ENCODE data around the gene WDR27. TPM values are rescaled to one million over a fixed set of nuclear protein-coding genes. Genes with fewer than 3 reads are reported as not detected.
"Not testable (repeated sequence)": the region's sequence is repeated elsewhere in the genome, so short reads cannot be mapped to it uniquely, and the experiment has no call there.

Gene WDR27
- total RNA-seq, 5 donors from 2014 or later (not counting 1 experiment from before 2014, with no cell fraction given), result 39.7 to 71.5 (median 52.5) TPM

DNA sequence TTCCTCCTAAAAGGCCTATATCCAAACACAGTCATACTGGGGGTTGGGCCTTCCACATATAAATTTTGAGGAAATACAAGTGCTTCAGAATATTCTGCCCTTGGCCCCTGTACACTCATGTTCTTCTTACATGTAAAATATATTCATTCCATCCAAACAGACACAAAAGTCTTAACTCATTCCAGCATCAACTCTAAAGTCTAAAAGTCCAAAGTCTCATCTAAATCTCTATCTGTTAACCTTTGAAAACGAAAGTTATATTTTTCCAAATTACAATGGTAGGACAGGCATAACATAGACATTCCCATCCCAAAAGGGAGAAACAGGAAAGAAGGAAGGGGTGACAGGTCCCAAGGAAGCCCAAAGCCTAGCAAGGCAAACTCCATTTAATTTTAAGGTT is 232.8 kb downstream of the WDR27 start:
- Mint-ChIP-seq H3K27ac (no peak overlapping the region), H3K4me1 (no peaks in the 10 kb centered on the region), H3K9me3 (peaks cover 19 to 52% (median 31%) of the 10 kb centered on the region in 3 donors), H3K27me3 (no peaks in the 10 kb centered on the region), H3K4me3 (no peak overlapping the region), H3K36me3 (peaks cover 24% of the 10 kb centered on the region)
- H3K4me3 ChIP-seq (ENCODE audit: control insufficient read depth in 1 of 2, extremely low read depth in 1 of 2, low read length in 1 of 2), result no peak overlapping the region
- no peak overlapping the region for H3K27ac ChIP-seq (ENCODE audit: low read length)
- no CpG with 5 or more reads among the region's 1 CpG for WGBS (ENCODE audit: insufficient coverage)
- DNase-seq, result no peak
- no peaks in the 10 kb centered on the region for H3K36me3 ChIP-seq (ENCODE audit: control insufficient read depth in 2 of 2, extremely low read depth in 1 of 2, insufficient read depth in 1 of 2, low read length in 1 of 2)
- no peak for ATAC-seq (replicated peaks in 1 of 4)
- CTCF ChIA-PET, result no interaction called here
- H3K27me3 ChIP-seq (replicated peaks in 1 of 2; ENCODE audit: control insufficient read depth in 2 of 2, extremely low read depth in 1 of 2, insufficient read depth in 2 of 2, low read length in 1 of 2), result no peaks in the 10 kb centered on the region
- POLR2A ChIA-PET, result no interaction called here
- H3K4me1 ChIP-seq (ENCODE audit: control insufficient read depth in 1 of 2, extremely low read depth in 1 of 2, insufficient read depth in 2 of 2, low read length in 2 of 2), result no peaks in the 10 kb centered on the region
- H3K9me3 ChIP-seq, result no peaks in the 10 kb centered on the region

DNA sequence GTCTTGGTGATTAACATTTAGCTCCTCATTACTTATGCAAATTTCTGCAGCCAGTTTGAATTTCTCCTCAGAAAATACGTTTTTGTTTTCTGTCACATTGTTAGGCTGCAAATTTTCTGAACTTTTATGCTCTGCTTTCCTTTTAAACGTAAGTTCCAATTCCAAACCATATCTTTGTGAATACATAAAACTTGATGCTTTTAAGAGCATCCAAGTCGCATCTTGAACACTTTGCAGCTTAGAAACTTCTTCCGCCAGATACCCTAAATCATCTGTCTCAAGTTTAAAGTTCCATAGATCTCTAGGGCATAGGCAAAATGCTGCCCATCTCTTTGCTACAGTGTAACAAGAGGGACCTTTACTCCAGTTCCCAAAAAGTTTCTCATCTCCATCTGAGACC is 234.1 kb downstream of the WDR27 start:
- 78% methylated on average over 4 of the region's 4 CpGs for WGBS (ENCODE audit: insufficient coverage)
- H3K27me3 ChIP-seq (replicated peaks in 1 of 2; ENCODE audit: control insufficient read depth in 2 of 2, extremely low read depth in 1 of 2, insufficient read depth in 2 of 2, low read length in 1 of 2); H3K9me3 ChIP-seq; H3K4me3 ChIP-seq (ENCODE audit: control insufficient read depth in 1 of 2, extremely low read depth in 1 of 2, low read length in 1 of 2); DNase-seq; CTCF ChIA-PET; H3K27ac Mint-ChIP-seq; H3K27me3 Mint-ChIP-seq; H3K4me1 ChIP-seq (ENCODE audit: control insufficient read depth in 1 of 2, extremely low read depth in 1 of 2, insufficient read depth in 2 of 2, low read length in 2 of 2); H3K4me1 Mint-ChIP-seq; H3K36me3 ChIP-seq (ENCODE audit: control insufficient read depth in 2 of 2, extremely low read depth in 1 of 2, insufficient read depth in 1 of 2, low read length in 1 of 2); H3K27ac ChIP-seq (ENCODE audit: low read length); ATAC-seq (replicated peaks in 1 of 4); POLR2A ChIA-PET; H3K4me3 Mint-ChIP-seq: not testable (repeated sequence)
- Mint-ChIP-seq H3K36me3 (peaks cover 21% of the 10 kb centered on the region), H3K9me3 (peaks cover 19 to 47% (median 28%) of the 10 kb centered on the region in 3 donors)

DNA sequence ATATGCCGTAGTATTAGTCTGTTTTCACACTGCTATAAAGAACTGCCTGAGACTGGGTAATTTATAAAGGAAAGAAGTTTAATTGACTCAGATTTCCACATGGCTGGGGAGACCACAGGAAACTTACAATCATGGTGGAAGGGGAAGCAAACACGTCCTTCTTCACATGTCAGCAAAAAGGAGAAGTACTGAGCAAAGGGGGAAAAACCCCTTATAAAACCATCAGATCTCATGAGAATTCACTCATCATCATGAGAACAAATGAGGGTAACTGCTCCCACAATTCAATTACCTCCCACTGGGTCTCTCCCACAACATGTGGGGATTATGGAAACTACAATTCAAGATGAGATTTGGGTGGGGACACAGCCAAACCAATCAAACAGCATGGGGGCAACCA is 235.6 kb downstream of the WDR27 start:
- no CpG with 5 or more reads among the region's 2 CpGs for WGBS (ENCODE audit: insufficient coverage)
- H3K36me3 ChIP-seq (ENCODE audit: control insufficient read depth in 2 of 2, extremely low read depth in 1 of 2, insufficient read depth in 1 of 2, low read length in 1 of 2); ATAC-seq (replicated peaks in 1 of 4); H3K4me1 ChIP-seq (ENCODE audit: control insufficient read depth in 1 of 2, extremely low read depth in 1 of 2, insufficient read depth in 2 of 2, low read length in 2 of 2); H3K27me3 ChIP-seq (replicated peaks in 1 of 2; ENCODE audit: control insufficient read depth in 2 of 2, extremely low read depth in 1 of 2, insufficient read depth in 2 of 2, low read length in 1 of 2); H3K27ac ChIP-seq (ENCODE audit: low read length); H3K4me3 Mint-ChIP-seq; H3K27ac Mint-ChIP-seq; H3K27me3 Mint-ChIP-seq; H3K4me1 Mint-ChIP-seq; POLR2A ChIA-PET; CTCF ChIA-PET; DNase-seq; H3K4me3 ChIP-seq (ENCODE audit: control insufficient read depth in 1 of 2, extremely low read depth in 1 of 2, low read length in 1 of 2); H3K9me3 ChIP-seq: not testable (repeated sequence)
- peaks cover 19 to 48% (median 24%) of the 10 kb centered on the region in 3 donors for H3K9me3 Mint-ChIP-seq
- peaks cover 21% of the 10 kb centered on the region for H3K36me3 Mint-ChIP-seq

DNA sequence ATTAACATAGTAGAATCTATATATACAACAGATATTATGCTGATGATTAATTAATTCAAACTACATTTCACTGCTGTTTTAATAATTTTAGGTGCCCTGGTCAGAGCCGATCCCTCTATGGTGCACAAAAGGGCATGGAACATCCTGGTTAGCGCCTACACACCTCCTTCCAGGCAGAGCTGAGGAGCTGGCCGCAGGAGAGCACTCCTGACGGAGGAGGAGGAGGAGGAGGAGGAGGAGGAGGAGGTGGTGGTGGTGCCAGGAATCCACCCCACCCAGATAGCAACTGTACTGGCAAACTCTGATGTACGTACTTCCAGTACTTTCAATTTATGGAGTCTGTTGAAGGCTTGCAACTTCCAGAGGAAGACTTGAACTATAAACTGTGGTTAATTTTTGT is 244.1 kb downstream of the WDR27 start:
- H3K27ac Mint-ChIP-seq, result no peak overlapping the region
- H3K27me3 Mint-ChIP-seq, result no peaks in the 10 kb centered on the region
- ATAC-seq (replicated peaks in 1 of 4) (no peak), DNase-seq (no peak)
- WGBS (ENCODE audit: insufficient coverage), result no CpG with 5 or more reads among the region's 5 CpGs
- no peaks in the 10 kb centered on the region for H3K4me1 Mint-ChIP-seq
- no peak overlapping the region for H3K4me3 Mint-ChIP-seq
- no peaks in the 10 kb centered on the region for H3K27me3 ChIP-seq (replicated peaks in 1 of 2; ENCODE audit: control insufficient read depth in 2 of 2, extremely low read depth in 1 of 2, insufficient read depth in 2 of 2, low read length in 1 of 2)
- CTCF ChIA-PET, result no interaction called here
- peaks cover 0 to 15% (median 4%) of the 10 kb centered on the region in 3 donors for H3K9me3 Mint-ChIP-seq
- no peak overlapping the region for H3K4me3 ChIP-seq (ENCODE audit: control insufficient read depth in 1 of 2, extremely low read depth in 1 of 2, low read length in 1 of 2)
- no peaks in the 10 kb centered on the region for H3K36me3 ChIP-seq (ENCODE audit: control insufficient read depth in 2 of 2, extremely low read depth in 1 of 2, insufficient read depth in 1 of 2, low read length in 1 of 2)
- POLR2A ChIA-PET, result no interaction called here
- H3K27ac ChIP-seq (ENCODE audit: low read length), result no peak overlapping the region
- H3K36me3 Mint-ChIP-seq, result peaks cover 4% of the 10 kb centered on the region
- no peaks in the 10 kb centered on the region for H3K9me3 ChIP-seq
- no peaks in the 10 kb centered on the region for H3K4me1 ChIP-seq (ENCODE audit: control insufficient read depth in 1 of 2, extremely low read depth in 1 of 2, insufficient read depth in 2 of 2, low read length in 2 of 2)

DNA sequence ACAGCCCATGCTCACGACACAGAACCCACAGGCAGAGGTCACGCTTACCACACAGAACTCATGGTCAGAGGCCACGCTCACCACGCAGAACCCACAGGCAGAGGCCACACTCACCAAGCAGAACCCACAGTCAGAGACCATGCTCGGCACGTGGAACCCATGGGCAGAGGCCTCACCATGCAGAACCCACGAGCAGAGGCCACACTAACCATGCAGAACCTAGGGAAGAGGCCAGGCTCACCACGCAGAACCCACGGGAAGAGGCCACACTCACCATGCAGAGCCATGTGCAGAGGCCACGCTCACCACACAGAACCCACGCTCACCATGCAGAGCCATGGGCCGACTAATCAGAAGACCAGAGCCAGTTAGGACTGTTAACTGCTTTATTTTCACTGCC is 245.0 kb downstream of the WDR27 start:
- no peak overlapping the region for H3K4me3 ChIP-seq (ENCODE audit: control insufficient read depth in 1 of 2, extremely low read depth in 1 of 2, low read length in 1 of 2)
- Mint-ChIP-seq H3K4me3 (no peak overlapping the region), H3K36me3 (peaks cover 4% of the 10 kb centered on the region), H3K9me3 (peaks cover 0 to 15% (median 4%) of the 10 kb centered on the region in 3 donors), H3K27ac (no peak overlapping the region), H3K4me1 (no peaks in the 10 kb centered on the region), H3K27me3 (no peaks in the 10 kb centered on the region)
- POLR2A ChIA-PET, result no interaction called here
- H3K27ac ChIP-seq (ENCODE audit: low read length), result no peak overlapping the region
- no peaks in the 10 kb centered on the region for H3K4me1 ChIP-seq (ENCODE audit: control insufficient read depth in 1 of 2, extremely low read depth in 1 of 2, insufficient read depth in 2 of 2, low read length in 2 of 2)
- WGBS (ENCODE audit: insufficient coverage), result 82% methylated on average over 9 of the region's 12 CpGs
- CTCF ChIA-PET, result interaction anchor here in 1 of 2 donors (0.6 kb wide), 1 partner anchor 821 kb away, joined by 4 read pairs; no protein-coding TSS in a partner anchor
- ATAC-seq (replicated peaks in 1 of 4) (no peak), DNase-seq (no peak)
- no peaks in the 10 kb centered on the region for H3K27me3 ChIP-seq (replicated peaks in 1 of 2; ENCODE audit: control insufficient read depth in 2 of 2, extremely low read depth in 1 of 2, insufficient read depth in 2 of 2, low read length in 1 of 2)
- H3K9me3 ChIP-seq, result no peaks in the 10 kb centered on the region
- no peaks in the 10 kb centered on the region for H3K36me3 ChIP-seq (ENCODE audit: control insufficient read depth in 2 of 2, extremely low read depth in 1 of 2, insufficient read depth in 1 of 2, low read length in 1 of 2)

DNA sequence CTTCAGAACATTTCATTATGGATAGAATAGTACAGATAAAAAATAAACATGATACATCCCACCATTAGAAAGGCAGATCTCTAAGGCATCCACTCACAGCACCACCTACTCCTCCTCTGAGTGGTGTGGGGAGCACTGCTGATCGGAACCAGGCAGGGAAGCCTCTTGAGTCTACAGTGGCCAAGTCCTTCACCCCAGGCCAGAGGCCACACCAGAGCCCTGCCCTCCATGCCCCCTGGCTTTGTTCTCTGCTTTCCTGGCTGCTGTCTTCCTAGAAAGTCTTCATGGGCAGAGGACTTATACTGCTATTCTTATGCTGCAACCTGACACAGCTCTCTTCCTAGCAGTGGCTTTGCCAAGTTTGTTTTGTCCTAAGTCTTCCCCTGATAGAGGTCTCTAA is 246.4 kb downstream of the WDR27 start:
- Histone ChIP-seq H3K36me3 (ENCODE audit: control insufficient read depth in 2 of 2, extremely low read depth in 1 of 2, insufficient read depth in 1 of 2, low read length in 1 of 2) (no peaks in the 10 kb centered on the region), H3K9me3 (no peaks in the 10 kb centered on the region), H3K27me3 (replicated peaks in 1 of 2; ENCODE audit: control insufficient read depth in 2 of 2, extremely low read depth in 1 of 2, insufficient read depth in 2 of 2, low read length in 1 of 2) (no peaks in the 10 kb centered on the region), H3K4me3 (ENCODE audit: control insufficient read depth in 1 of 2, extremely low read depth in 1 of 2, low read length in 1 of 2) (no peak overlapping the region), H3K4me1 (ENCODE audit: control insufficient read depth in 1 of 2, extremely low read depth in 1 of 2, insufficient read depth in 2 of 2, low read length in 2 of 2) (no peaks in the 10 kb centered on the region), H3K27ac (ENCODE audit: low read length) (no peak overlapping the region)
- Mint-ChIP-seq H3K9me3 (peaks cover 0 to 12% (median 4%) of the 10 kb centered on the region in 3 donors), H3K36me3 (peaks cover 4% of the 10 kb centered on the region), H3K4me3 (no peak overlapping the region), H3K4me1 (no peaks in the 10 kb centered on the region), H3K27me3 (no peaks in the 10 kb centered on the region), H3K27ac (no peak overlapping the region)
- WGBS (ENCODE audit: insufficient coverage), result no CpG with 5 or more reads among the region's 1 CpG
- DNase-seq, result no peak
- CTCF ChIA-PET, result no interaction called here
- POLR2A ChIA-PET, result interaction anchor here in 1 of 2 donors (0.5 kb wide), 1 partner anchor 157 kb away, joined by 7 read pairs; no protein-coding TSS in a partner anchor
- no peak for ATAC-seq (replicated peaks in 1 of 4)

DNA sequence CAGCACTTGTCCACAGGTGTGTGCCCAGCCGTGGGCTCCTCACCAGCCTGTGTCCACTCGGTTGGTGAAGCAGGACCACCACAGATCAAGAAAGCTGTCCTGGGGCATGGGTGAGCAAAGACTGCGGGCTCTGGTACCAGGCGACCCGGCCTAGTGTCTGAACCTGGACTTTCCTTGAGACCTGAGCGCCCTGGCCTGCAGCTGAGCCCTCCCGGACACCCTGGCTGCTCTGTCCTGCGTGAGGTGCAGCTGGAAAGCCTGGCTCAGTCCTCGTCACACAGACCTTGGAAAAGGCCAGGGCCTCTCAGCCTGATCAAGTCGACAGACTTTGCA is 247.0 kb downstream of the WDR27 start:
- POLR2A ChIA-PET, result no interaction called here
- Mint-ChIP-seq H3K36me3 (peaks cover 4% of the 10 kb centered on the region), H3K4me3 (no peak overlapping the region), H3K4me1 (no peaks in the 10 kb centered on the region), H3K27me3 (no peaks in the 10 kb centered on the region), H3K9me3 (peaks cover 0 to 12% (median 4%) of the 10 kb centered on the region in 3 donors), H3K27ac (no peak overlapping the region)
- Histone ChIP-seq H3K36me3 (ENCODE audit: control insufficient read depth in 2 of 2, extremely low read depth in 1 of 2, insufficient read depth in 1 of 2, low read length in 1 of 2) (no peaks in the 10 kb centered on the region), H3K27me3 (replicated peaks in 1 of 2; ENCODE audit: control insufficient read depth in 2 of 2, extremely low read depth in 1 of 2, insufficient read depth in 2 of 2, low read length in 1 of 2) (no peaks in the 10 kb centered on the region), H3K4me3 (ENCODE audit: control insufficient read depth in 1 of 2, extremely low read depth in 1 of 2, low read length in 1 of 2) (no peak overlapping the region), H3K27ac (ENCODE audit: low read length) (no peak overlapping the region), H3K4me1 (ENCODE audit: control insufficient read depth in 1 of 2, extremely low read depth in 1 of 2, insufficient read depth in 2 of 2, low read length in 2 of 2) (no peaks in the 10 kb centered on the region), H3K9me3 (no peaks in the 10 kb centered on the region)
- ATAC-seq (replicated peaks in 1 of 4) (no peak), DNase-seq (no peak)
- CTCF ChIA-PET, result no interaction called here
- 79% methylated on average over 10 of the region's 10 CpGs for WGBS (ENCODE audit: insufficient coverage)
